HepG2 (cell line): ENCODE data around the gene SOX12. TPM values are rescaled to one million over a fixed set of nuclear protein-coding genes. Genes with fewer than 3 reads are reported as not detected.

Experiments
- ARNTL ChIP-seq: sonication (generic); formaldehyde crosslinking; IDR thresholded peaks from 2 replicates; pipeline ENCODE4 v1.4.0; 2020; ENCODE audit warnings: mild to moderate bottlenecking, missing genetic modification reagents
- ETV6 ChIP-seq: sonication (generic); formaldehyde crosslinking; conservative IDR thresholded peaks from 2 replicates; pipeline ENCODE4 v1.4.0; 2020; ENCODE audit warnings: missing genetic modification reagents
- NCOA2 ChIP-seq: sonication (generic); formaldehyde crosslinking; IDR thresholded peaks from 2 replicates; pipeline ENCODE4 v1.8.0; 2022; ENCODE audit warnings: inconsistent platforms
- ZFP82 ChIP-seq: sonication (generic); formaldehyde crosslinking; IDR thresholded peaks from 2 replicates; pipeline ENCODE4 v1.5.1; 2020; ENCODE audit warnings: mild to moderate bottlenecking, missing genetic modification reagents, borderline replicate concordance
- ZNF564 ChIP-seq: sonication (generic); formaldehyde crosslinking; IDR thresholded peaks from 2 replicates; pipeline ENCODE4 v1.8.1; 2023; ENCODE audit warnings: mild to moderate bottlenecking, missing genetic modification reagents
- ZNF879 ChIP-seq: sonication (generic); formaldehyde crosslinking; IDR thresholded peaks from 2 replicates; pipeline ENCODE4 v1.8.1; 2023; ENCODE audit warnings: missing genetic modification reagents
- polyA plus RNA-seq, 8 experiments: library from polyadenylated mRNA; depleted of rRNA in 3 of 8; stranded (reverse) in 7 of 8; unstranded in 1 of 8; fragments of >200 nt; fragmentation: Illumina TruSeq in 4 of 8; extraction: Trizol in 4 of 8; gene quantifications; 2 replicates each; pipeline versions ENCODE4 v1.2.1 to v1.2.3, GENCODE V29; 2011 to 2016; ENCODE audit warnings: low read depth in 4 of 8, missing spikeins in 1 of 8, mixed read lengths in 1 of 8; ENCODE audit not compliant: insufficient read depth in 1 of 8
- total RNA-seq, 5 experiments: library from RNA; depleted of rRNA; stranded (reverse); fragments of >200 nt; fragmentation: Illumina TruSeq; extraction: Trizol; gene quantifications; 2 replicates each; pipeline ENCODE4 v1.2.3, GENCODE V29; 2016; ENCODE audit warnings: low read depth in 1 of 5
- TF ChIP-seq, protein P1 (sequence below): fragments of 450-650 bp; IDR thresholded peaks from 2 replicates; pipeline ENCODE4 v1.6.1; 2017
- TF ChIP-seq, protein P2 (sequence below): sonication (generic); formaldehyde crosslinking; IDR thresholded peaks from 2 replicates; pipeline ENCODE4 v1.5.0; 2020; ENCODE audit warnings: mild to moderate bottlenecking, missing genetic modification reagents, borderline replicate concordance
- TF ChIP-seq, protein P3 (sequence below): sonication (generic); formaldehyde crosslinking; IDR thresholded peaks from 2 replicates; pipeline ENCODE4 v1.5.0; 2020; ENCODE audit warnings: mild to moderate bottlenecking, missing genetic modification reagents, borderline replicate concordance
- TF ChIP-seq, protein P4 (sequence below): sonication (generic); formaldehyde crosslinking; IDR thresholded peaks from 2 replicates; pipeline ENCODE4 v1.4.0; 2020; ENCODE audit warnings: missing genetic modification reagents

SOX12 gene
- total and polyA plus RNA-seq, 2 of the 13 experiments (the other 11 are each of a cell fraction or from before 2014, with no cell fraction given) = 10.0 to 18.7 TPM

DNA sequence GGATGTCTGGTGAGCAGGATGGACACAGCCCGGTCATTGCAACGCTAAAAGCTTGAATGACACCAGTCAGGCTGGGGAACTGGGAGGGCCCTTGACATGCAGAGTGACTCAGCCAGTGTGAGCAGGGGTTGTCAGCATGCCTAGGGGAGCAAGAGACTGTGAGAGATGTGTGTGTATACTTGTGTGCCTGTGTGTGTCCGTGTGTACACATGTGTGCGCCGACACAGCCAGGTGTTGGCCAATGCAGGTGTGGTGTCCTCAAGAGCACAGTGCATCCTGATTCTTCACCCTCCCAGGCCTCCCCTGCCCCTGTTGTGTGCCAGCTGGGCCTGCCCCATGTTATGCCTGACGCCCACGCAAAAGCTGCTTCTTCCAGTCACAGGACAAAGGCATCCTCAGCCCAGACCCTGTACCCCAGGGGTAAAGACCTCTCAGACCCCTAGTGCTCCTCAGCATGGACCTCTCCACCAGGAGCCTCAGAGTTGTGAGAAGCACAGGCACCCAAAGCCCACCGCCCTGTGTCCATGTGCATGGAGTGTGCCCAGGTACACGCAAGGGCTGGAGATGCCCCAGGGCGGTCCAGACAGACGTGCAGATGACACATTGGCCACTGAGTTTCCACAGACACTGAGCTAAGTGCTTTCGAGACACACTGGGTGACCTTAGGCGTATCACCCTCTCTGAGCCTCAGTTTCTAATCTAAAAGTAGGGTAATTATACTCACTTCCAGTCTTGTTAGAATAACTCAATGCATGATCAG lies 38.1 kb downstream of the SOX12 start (continued):
- TF ChIP-seq NCOA2 (CRISPR knock-in tag) (no peak), ZNF879 (no peak), ETV6 (CRISPR knock-in tag) (no peak), ARNTL (CRISPR knock-in tag) (no peak), ZFP82 (no peak), ZNF564 (no peak)
- TF ChIP-seq, protein P1, sequence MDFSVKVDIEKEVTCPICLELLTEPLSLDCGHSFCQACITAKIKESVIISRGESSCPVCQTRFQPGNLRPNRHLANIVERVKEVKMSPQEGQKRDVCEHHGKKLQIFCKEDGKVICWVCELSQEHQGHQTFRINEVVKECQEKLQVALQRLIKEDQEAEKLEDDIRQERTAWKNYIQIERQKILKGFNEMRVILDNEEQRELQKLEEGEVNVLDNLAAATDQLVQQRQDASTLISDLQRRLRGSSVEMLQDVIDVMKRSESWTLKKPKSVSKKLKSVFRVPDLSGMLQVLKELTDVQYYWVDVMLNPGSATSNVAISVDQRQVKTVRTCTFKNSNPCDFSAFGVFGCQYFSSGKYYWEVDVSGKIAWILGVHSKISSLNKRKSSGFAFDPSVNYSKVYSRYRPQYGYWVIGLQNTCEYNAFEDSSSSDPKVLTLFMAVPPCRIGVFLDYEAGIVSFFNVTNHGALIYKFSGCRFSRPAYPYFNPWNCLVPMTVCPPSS = no peak
- TF ChIP-seq, protein P2, sequence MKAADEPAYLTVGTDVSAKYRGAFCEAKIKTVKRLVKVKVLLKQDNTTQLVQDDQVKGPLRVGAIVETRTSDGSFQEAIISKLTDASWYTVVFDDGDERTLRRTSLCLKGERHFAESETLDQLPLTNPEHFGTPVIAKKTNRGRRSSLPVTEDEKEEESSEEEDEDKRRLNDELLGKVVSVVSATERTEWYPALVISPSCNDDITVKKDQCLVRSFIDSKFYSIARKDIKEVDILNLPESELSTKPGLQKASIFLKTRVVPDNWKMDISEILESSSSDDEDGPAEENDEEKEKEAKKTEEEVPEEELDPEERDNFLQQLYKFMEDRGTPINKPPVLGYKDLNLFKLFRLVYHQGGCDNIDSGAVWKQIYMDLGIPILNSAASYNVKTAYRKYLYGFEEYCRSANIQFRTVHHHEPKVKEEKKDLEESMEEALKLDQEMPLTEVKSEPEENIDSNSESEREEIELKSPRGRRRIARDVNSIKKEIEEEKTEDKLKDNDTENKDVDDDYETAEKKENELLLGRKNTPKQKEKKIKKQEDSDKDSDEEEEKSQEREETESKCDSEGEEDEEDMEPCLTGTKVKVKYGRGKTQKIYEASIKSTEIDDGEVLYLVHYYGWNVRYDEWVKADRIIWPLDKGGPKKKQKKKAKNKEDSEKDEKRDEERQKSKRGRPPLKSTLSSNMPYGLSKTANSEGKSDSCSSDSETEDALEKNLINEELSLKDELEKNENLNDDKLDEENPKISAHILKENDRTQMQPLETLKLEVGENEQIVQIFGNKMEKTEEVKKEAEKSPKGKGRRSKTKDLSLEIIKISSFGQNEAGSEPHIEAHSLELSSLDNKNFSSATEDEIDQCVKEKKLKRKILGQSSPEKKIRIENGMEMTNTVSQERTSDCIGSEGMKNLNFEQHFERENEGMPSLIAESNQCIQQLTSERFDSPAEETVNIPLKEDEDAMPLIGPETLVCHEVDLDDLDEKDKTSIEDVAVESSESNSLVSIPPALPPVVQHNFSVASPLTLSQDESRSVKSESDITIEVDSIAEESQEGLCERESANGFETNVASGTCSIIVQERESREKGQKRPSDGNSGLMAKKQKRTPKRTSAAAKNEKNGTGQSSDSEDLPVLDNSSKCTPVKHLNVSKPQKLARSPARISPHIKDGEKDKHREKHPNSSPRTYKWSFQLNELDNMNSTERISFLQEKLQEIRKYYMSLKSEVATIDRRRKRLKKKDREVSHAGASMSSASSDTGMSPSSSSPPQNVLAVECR (CRISPR knock-in tag) = peak; percentile 47
- TF ChIP-seq, protein P3, sequence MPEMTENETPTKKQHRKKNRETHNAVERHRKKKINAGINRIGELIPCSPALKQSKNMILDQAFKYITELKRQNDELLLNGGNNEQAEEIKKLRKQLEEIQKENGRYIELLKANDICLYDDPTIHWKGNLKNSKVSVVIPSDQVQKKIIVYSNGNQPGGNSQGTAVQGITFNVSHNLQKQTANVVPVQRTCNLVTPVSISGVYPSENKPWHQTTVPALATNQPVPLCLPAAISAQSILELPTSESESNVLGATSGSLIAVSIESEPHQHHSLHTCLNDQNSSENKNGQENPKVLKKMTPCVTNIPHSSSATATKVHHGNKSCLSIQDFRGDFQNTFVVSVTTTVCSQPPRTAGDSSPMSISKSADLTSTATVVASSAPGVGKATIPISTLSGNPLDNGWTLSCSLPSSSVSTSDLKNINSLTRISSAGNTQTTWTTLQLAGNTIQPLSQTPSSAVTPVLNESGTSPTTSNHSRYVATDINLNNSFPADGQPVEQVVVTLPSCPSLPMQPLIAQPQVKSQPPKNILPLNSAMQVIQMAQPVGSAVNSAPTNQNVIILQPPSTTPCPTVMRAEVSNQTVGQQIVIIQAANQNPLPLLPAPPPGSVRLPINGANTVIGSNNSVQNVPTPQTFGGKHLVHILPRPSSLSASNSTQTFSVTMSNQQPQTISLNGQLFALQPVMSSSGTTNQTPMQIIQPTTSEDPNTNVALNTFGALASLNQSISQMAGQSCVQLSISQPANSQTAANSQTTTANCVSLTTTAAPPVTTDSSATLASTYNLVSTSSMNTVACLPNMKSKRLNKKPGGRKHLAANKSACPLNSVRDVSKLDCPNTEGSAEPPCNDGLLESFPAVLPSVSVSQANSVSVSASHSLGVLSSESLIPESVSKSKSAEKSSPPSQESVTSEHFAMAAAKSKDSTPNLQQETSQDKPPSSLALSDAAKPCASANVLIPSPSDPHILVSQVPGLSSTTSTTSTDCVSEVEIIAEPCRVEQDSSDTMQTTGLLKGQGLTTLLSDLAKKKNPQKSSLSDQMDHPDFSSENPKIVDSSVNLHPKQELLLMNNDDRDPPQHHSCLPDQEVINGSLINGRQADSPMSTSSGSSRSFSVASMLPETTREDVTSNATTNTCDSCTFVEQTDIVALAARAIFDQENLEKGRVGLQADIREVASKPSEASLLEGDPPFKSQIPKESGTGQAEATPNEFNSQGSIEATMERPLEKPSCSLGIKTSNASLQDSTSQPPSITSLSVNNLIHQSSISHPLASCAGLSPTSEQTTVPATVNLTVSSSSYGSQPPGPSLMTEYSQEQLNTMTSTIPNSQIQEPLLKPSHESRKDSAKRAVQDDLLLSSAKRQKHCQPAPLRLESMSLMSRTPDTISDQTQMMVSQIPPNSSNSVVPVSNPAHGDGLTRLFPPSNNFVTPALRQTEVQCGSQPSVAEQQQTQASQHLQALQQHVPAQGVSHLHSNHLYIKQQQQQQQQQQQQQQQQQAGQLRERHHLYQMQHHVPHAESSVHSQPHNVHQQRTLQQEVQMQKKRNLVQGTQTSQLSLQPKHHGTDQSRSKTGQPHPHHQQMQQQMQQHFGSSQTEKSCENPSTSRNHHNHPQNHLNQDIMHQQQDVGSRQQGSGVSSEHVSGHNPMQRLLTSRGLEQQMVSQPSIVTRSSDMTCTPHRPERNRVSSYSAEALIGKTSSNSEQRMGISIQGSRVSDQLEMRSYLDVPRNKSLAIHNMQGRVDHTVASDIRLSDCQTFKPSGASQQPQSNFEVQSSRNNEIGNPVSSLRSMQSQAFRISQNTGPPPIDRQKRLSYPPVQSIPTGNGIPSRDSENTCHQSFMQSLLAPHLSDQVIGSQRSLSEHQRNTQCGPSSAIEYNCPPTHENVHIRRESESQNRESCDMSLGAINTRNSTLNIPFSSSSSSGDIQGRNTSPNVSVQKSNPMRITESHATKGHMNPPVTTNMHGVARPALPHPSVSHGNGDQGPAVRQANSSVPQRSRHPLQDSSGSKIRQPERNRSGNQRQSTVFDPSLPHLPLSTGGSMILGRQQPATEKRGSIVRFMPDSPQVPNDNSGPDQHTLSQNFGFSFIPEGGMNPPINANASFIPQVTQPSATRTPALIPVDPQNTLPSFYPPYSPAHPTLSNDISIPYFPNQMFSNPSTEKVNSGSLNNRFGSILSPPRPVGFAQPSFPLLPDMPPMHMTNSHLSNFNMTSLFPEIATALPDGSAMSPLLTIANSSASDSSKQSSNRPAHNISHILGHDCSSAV (CRISPR knock-in tag) = no peak
- TF ChIP-seq, protein P4, sequence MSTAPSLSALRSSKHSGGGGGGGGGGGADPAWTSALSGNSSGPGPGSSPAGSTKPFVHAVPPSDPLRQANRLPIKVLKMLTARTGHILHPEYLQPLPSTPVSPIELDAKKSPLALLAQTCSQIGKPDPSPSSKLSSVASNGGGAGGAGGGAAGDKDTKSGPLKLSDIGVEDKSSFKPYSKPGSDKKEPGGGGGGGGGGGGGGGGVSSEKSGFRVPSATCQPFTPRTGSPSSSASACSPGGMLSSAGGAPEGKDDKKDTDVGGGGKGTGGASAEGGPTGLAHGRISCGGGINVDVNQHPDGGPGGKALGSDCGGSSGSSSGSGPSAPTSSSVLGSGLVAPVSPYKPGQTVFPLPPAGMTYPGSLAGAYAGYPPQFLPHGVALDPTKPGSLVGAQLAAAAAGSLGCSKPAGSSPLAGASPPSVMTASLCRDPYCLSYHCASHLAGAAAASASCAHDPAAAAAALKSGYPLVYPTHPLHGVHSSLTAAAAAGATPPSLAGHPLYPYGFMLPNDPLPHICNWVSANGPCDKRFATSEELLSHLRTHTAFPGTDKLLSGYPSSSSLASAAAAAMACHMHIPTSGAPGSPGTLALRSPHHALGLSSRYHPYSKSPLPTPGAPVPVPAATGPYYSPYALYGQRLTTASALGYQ (CRISPR knock-in tag) = no peak
